ENCODE measurements around the gene SPDYE3.
"Not testable (repeated sequence)": the region's sequence is repeated elsewhere in the genome, so short reads cannot be mapped to it uniquely, and the experiment has no call there.

DNA sequence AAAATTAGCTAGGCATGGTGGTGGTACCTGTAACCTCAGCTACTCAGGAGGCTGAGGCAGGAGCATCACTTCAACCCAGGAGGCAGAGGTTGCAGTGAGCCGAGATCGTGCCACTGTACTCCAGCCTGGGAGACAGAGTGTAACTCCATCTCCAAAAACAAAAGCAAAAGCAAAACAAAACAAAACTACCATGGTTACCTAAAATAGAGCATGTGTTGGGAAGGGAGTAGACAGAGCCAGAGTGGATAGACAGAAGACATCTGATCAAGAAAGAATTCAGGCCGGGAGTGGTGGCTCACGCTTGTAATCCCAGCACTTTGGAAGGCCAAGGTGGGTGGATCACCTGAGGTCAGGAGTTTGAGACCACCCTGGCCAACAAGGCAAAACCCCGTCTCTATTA is 41.7 kb upstream of the SPDYE3 start:
- TF ChIP-seq POLR2A (IDR thresholded peaks at IDR 0.05; ENCODE audit: low read depth, low read length); POLR2AphosphoS5 (IDR thresholded peaks at IDR 0.05; ENCODE audit: low read depth, low read length); PAX5 (IDR thresholded peaks at IDR 0.05; ENCODE audit: insufficient read depth, low read length, severe bottlenecking); TAF1 (IDR thresholded peaks at IDR 0.05; ENCODE audit: low read depth, low read length); SPI1 (IDR thresholded peaks at IDR 0.05; ENCODE audit: low read depth, low read length); POU2F2 (IDR thresholded peaks at IDR 0.05; ENCODE audit: low read depth, low read length): not testable (repeated sequence)

Measured in GM12891 (cell line).